SW480 (cell line): ENCODE measurements around the gene SIK2.

Source experiments
- DNase-seq: peaks from one replicate; pipeline ENCODE4 v3.0.0-alpha.2; 2016; ENCODE audit warnings: low spot score

SIK2 gene

GRCh38 chr11:111601979-111602864 is at the start of gene SIK2:
SIK2 (plus strand) TSS chr11:111602449; CDS start chr11:111602564, 115 bp downstream.
- peak; percentile 93 for DNase-seq

GRCh38 chr11:111554532-111554931 is 47.7 kb upstream of the SIK2 start:
- peak; percentile 23 for DNase-seq

- DNase-seq, result peak; percentile 22
Observed at GRCh38 chr11:111555255-111555654, 47.0 kb upstream of the SIK2 start.

GRCh38 chr11:111557425-111558111 is 44.7 kb upstream of the SIK2 start:
- DNase-seq, result no peak

- no peak for DNase-seq
Observed at GRCh38 chr11:111559800-111560464, 42.3 kb upstream of the SIK2 start.

GRCh38 chr11:111560800-111561199 is 41.4 kb upstream of the SIK2 start:
- no peak for DNase-seq

GRCh38 chr11:111561306-111561705 is 40.9 kb upstream of the SIK2 start:
- DNase-seq, result no peak

GRCh38 chr11:111561791-111562325 is 40.4 kb upstream of the SIK2 start:
- peak; percentile 13 for DNase-seq

- no peak for DNase-seq
Observed at GRCh38 chr11:111562692-111563389, 39.4 kb upstream of the SIK2 start.

- DNase-seq, result peak; percentile 59
Observed at GRCh38 chr11:111565114-111565720, 37.0 kb upstream of the SIK2 start.

GRCh38 chr11:111566324-111566723 is 35.9 kb upstream of the SIK2 start:
- no peak for DNase-seq

- no peak for DNase-seq
Observed at GRCh38 chr11:111569476-111569875, 32.8 kb upstream of the SIK2 start.

GRCh38 chr11:111570796-111571195 is 31.5 kb upstream of the SIK2 start:
- no peak for DNase-seq

- no peak for DNase-seq
Observed at GRCh38 chr11:111571829-111572501, 30.3 kb upstream of the SIK2 start.

GRCh38 chr11:111572581-111572980 is 29.7 kb upstream of the SIK2 start:
- DNase-seq, result no peak

GRCh38 chr11:111573821-111574249 is 28.4 kb upstream of the SIK2 start:
- no peak for DNase-seq

GRCh38 chr11:111574373-111575225 is 27.6 kb upstream of the SIK2 start:
- no peak for DNase-seq

- no peak for DNase-seq
Observed at GRCh38 chr11:111575740-111576139, 26.5 kb upstream of the SIK2 start.

- no peak for DNase-seq
Observed at GRCh38 chr11:111577821-111578220, 24.4 kb upstream of the SIK2 start.

- no peak for DNase-seq
Observed at GRCh38 chr11:111581341-111581740, 20.9 kb upstream of the SIK2 start.
